ENCODE data around the gene SHISA3.

DNA sequence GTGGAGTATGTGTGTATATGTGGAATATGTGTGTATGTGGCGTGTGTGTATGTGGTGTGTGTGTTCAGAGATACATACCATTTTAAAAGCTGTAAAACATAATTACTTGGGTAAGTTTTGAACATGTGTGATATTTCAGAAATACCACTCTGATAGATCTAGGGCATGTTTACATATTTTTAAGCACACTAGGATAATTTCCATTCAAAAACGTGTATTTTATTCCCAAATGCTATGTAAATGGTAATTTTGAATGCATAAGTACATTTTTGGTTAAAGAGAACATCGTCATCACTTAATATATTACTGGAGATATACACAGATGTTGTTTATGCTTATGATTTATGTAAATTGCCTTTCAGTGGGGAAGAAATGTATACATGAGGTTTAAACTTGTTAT, 34.7 kb upstream of the SHISA3 start:
- TF ChIP-seq TCF7L2 (IDR thresholded peaks at IDR 0.05; ENCODE audit: low read depth, low read length) (no peak), POLR2AphosphoS5 (IDR thresholded peaks at IDR 0.05; ENCODE audit: low read depth, low read length) (no peak)

Measured in HepG2 (cell line).